HG03025 (cell line): ENCODE results near the gene SLC25A22.

Experiments used
- ATAC-seq: cut with Tn5 transposase; IDR thresholded peaks from one replicate; pipeline ENCODE4 v1.9.1; 2021; ENCODE audit warnings: mild to moderate bottlenecking, moderate library complexity; ENCODE audit not compliant: unreplicated experiment, low FRiP score

SLC25A22 gene

DNA sequence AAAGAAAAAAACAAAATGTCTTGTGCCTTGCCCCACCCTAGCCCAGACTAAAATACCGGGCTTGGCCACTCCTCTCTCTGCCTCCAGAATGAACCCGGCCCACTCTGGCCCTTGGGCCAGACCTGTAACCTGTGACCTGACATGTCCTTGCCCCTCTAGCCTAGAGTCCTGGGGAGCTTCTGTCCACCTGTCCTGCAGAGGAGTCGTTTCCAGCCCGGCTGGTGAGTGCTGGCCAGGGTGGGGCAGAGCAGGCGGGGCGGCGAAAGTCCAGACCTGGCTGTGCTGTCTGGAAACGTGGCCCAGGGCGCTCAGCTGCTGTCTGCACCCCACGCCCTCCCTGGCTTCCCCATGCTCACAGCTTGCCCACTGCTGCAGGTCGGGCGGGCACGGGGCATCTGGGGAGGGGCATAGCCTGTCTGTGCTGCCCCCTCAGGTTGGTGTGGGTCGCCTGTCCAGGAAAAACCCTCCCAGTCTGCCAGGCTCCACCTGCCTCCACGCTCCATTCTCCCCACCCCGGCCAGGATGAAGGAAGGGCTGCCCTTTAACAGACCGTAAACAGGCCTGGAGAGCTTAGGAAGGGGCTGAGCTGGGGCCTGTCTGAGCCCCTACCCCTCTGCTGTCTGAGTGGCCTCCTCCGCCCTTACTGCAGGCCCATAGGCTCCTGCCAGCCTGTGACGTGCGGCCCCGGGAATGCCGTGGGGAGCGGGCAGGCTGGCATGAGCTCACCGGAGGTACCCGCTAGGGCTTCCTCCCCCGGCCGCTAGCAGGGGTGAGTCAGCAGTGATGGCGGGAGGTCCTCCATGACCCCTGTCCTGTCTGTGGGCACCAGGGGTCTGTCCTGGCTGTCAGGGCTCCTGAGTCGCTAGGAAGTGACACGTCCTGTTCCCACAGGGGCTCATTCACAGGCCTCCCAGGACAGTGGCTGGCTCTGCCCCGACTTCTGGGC, 36.6 kb upstream of the SLC25A22 start:
- no peak for ATAC-seq

DNA sequence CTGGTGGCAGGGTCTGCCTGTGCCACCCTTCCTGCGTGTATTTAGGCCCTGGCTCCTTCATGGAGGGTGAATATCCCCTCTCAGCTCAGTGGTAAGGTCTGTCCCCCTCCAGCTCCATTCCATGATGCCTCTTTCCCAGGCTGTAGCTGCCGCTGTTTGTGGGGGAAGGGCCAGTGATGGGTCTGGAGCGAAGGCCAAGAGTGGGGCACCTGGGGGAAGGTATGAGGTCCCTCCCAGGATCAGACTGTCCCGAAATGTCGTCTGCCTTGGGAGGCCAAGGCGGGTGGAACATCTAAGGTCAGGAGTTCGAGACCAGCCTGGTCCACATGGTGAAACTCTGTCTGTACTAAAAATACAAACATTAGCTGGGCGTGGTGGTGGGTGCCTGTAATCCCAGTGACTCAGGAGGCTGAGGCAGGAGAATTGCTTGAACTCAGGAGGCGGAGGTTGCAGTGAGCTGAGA, 35.8 kb upstream of the SLC25A22 start:
- ATAC-seq: no peak

DNA sequence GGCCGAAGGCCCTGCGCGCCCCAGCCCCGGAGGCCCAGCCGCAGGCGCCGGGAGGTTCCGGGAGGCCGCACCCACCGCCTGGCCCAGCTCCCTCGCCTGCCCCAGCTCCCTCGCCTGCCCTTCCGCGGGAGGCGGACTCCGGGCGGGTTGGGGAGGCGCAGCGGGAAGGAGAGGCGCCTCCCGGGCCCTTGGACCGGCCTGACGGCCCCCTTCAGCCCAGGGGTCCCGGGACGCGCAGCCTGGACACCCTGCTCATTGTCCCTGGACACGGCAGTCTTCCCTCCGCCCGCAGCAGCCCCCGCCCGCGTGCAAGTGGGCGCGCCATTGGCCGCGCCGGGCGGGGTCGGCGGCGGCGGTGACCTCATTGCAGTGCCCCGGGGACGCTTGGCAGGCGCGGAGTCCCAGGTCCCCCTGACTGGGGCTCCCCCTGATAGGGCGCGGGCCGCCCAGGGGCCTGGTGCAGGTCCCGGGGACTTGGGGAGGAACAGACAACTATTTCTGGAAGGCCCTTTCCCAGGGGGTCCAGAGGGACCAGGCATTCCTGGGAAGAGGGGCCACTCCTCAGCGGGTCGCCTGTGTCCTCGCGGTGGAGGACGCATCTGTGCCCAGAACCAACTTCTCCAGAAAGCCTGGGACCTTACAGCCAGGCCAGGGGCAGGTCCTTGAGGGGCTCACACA, 35.2 kb upstream of the SLC25A22 start:
- ATAC-seq: no peak

DNA sequence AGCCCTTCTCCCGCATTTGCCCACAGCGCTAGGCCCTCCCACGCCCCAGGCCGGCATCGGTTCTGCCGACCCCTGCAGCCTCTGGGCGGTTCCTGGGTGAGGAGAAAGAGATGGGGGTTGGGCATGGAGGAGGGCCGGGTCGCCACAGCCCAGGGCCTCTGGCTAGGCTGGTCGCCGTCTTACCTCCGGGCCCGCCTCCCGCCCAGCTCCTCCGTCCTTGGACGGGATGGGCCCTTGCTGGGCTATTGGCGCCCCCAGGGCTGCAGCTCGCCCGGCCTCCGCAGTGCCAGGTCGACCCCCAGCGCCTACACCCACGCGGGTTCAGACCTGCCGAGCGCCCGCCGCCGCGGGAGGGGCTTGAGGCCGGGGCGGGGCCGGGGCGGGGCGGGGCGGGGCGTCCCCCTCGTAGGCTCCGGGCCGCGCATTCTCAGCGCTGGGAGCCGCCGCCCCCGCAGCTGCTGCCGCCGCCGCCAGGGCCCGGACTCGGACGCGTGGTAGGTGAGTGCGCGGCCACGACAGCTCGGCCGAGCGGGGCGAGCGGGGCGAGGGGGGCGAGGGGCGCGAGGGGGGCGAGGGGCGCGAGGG, 34.5 kb upstream of the SLC25A22 start, which contains the start of gene CD151:
TSS of gene CD151 (plus strand) at position 424 of the 585 bp plus-strand sequence. CDS start 3,118 bp downstream, outside the sequence.
- ATAC-seq: no peak

DNA sequence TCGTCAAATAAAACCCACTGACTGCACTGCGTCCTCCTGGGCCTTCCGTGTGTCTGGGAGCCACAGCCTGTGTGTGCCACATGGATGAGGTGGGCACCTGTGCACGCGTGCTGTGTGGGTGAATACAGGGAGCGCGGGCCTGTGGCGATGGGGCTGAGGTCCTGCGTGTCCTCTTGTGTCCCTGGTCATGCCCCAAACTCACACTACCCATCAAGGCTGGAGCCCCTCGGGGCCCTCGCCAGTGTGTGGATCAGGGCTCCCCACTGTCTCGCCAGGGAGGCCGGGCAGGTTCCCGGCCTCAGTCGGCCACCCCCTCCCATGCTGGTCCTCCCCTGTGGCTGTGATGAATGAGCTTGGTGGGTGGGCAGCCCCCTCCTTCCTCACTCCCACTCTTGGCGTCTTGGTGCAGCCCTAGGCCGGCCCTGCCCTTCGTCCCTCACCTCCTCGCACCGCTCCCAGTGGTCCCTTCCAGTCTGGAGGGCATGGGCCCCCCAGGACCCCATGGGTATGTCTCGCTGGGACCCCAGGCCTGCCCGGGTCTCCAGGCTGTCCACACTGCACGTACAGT, 34.0 kb upstream of the SLC25A22 start:
- ATAC-seq: no peak

DNA sequence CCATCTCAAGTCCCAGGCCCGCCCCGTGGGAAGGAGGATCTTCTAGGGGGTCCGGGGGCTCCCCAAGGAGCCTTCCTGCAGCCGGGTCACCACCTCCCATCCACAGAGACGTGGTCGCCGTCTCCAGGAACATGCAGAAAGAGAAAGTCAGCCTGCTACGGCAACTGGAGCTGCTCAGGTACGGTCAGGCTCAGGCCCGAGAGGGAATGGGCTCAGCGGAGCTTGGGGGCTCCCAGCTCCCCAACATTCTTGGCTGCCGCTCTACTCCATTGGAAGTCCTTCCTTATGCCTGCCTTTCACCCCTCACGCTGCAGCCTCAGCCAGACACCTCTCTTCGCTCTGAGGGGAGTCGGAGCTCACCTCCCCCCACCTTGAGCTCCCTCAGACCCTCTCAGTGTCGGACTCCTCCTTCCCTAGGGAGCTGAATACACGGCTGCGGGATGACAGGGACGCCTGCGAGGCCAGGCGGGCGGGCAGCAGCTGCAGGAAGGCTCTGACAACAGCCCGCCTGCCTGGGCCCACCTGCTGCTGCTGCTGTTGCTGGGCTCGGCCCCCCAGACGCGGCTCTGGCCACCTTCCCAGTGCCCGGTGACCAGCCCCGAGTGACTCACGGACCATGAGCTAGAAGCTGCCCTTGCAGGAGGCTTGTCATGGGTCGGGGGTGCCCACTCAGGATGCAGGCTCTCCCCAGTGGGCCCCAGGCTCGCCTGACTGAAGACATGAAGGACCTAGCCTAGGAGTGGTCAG, 33.2 kb upstream of the SLC25A22 start:
- ATAC-seq: no peak

DNA sequence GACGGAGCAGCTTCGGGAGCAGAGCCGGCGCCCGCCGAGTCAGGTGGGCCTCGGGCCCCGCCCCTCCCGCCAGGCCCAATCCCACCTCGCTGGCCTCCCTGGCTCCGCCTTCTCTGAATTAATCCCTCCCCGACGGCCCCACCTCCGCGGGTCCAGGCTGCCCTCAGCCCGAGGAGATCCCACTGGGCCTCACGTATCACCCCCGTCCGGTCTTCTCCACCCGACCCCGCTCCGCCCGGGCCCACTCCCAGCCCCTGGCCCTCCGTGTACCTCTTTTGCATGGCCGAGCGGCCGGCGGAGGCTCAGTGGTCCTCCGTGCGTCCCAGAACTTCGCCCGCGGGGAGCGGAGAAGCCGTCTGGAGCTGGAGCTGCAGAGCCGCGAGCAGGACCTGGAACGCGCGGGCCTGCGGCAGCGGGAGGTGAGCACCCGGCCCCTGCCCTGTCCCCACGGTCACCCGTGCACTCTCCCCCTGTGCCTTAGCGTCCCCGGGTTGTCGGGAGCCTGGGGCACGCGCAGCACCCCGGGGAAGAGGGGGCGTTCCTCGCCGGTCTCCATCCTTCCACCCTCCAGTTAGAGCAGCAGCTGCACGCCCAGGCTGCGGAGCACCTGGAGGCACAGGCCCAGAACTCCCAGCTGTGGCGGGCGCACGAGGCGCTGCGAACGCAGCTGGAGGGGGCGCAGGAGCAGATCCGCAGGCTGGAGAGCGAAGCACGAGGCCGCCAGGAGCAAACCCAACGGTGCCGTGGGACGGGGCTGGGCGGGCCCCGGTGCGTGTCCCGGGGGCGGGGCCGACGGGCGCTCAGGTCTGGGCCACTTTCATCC, 32.4 kb upstream of the SLC25A22 start:
- no peak for ATAC-seq

DNA sequence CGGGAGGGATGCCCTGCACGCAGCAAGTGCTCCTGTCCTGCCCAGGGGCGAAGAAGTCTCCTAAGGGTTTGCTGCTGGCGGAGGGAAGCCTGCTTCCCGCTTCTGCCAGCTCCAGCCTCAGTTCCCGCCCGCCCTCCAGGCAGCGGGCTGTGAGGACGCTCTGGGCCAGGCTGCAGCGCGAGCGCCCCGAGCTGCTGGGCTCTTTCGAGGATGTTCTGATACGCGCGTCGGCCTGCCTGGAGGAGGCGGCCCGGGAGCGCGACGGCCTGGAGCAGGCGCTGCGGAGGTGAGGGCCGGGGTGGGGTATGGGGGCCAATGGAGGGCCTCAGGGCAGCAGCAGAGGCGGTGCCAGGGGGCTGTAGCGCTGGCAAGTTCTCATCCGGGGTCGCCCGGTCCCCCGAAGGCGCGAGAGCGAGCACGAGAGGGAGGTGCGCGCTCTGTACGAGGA, 31.8 kb upstream of the SLC25A22 start:
- ATAC-seq: no peak

DNA sequence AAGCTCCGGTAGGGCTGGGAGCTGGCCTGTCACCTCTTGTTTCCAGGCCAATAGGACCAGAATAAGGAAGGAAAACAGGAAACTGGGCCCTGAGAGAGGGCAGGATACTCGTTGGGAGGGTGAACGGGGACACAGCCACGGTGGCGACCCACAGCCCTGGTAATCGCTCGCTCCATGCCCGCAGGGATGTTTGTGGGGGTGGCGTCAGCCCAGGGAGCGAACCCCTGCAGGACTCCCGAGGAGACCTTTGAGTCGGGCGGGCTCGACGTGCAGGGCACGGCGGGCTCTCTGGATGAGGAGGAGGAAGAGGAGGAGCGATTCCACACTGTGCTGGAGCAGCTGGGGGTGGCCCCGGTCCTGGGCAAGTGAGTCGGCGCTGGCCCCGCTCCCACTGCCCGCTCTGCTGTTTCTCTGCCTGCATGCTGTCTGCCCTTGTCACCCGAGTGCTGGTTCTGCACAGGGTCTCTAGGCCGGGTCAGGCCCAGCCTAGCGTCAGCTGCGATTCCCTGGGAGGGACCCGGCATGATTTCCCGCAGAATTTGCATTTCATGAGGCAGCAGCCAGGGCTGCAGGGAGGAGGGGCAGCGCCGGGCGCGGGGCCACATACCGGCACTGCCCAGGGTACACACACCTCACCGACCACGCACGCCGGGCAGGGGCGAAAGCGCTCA, 31.2 kb upstream of the SLC25A22 start:
- no peak for ATAC-seq

DNA sequence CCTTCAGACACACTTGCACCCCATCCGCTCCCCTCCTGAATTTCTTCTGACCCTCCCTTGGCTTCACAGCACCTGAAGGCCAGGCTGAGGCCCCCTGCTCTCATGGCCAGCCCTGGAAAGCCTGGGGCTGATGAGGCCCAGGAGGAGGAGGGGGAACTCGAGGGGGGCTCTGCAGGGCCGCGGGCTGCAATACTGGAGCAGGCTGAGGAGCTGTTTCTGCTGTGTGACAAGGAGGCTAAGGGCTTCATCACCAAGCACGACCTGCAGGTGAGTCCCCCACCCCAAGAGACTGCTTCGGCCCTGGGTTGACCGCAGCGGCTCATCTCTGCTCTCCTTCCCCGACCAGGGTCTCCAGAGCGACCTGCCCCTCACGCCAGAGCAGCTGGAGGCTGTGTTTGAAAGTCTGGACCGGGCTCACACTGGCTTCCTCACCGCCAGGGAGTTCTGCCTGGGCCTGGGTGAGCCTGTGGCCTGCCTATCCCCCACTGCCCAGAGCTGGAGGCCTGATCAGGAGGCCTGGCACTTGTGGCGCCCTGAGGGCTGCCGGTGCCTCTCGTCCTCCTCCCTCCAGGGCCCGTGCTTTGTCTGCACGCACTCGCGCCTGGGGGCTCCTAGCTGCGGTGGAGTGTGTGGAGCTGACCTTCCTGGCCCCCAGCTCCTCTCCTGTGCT, 30.6 kb upstream of the SLC25A22 start:
- no peak for ATAC-seq

DNA sequence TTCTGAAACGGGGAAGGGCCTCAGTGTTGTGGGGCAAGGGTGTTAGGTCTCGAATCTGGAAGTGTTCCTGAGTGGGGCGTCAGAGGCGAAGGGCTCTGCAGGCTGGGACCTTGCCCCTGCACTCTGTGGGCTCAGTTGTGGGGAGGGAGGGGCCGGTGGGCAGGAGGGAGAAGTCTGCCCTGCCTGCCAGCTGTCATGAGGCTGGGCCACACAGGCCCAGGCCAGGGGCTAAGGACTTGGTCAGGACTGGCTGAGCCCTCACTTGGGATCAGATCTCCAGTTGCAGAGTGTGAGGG, 29.8 kb upstream of the SLC25A22 start, which contains the start of gene CRACR2B:
TSS of gene CRACR2B (plus strand) at position 23 of the 296 bp plus-strand sequence. CDS start 689 bp downstream, outside the sequence.
- ATAC-seq: no peak

DNA sequence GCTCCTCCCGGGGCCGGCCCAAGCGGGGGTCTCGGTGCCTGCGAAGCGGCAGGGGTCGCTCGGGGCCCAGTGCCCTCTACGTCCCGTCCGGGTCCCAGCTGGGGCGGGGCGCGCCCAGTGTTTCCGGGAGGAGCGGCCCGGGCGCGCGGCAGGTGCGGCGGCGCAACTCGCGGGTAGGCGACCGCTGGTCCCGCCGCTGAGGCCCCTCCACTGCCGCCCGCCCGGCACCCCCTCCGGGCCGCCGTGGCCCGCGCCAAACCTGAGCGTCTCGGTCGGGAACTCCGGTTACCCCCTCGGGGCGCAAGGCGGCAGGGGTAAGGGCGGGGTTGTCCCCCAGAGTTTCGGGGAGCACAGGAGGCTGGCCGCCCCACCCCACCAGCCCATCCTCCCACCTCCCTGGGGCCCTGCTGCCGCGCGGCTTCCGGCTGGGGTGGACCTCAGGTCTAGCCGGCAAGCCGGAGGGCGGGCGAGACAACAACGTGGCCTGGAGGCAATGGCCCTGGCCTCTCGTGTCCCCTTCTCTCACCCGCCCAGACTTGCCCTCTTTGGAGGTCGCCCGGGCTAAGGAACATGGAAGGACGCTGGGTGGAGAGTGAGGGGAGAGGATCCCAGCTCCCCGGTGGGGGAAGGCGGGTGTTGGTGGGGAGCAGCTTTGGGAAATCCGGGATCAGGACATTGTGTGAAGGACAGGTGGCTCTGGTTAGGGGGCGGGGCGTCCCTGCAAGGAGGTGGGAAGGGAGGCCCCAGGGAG, 29.2 kb upstream of the SLC25A22 start:
- peak; percentile 27 for ATAC-seq

DNA sequence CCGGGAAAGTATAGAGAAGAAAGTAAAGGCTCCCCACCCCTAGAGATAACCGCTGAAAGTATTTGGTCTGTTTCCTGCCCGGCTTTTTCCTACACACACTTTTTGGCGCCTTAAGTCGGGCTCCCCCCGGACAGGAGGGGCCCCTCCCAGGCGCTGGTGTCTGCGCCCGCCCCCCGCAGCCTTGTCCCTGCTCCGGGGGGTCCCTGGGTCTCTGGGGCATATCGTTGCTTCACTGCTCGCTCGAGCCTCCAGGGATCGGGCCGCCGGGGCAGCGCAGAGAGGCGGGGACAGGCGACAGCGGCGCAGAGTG, 28.7 kb upstream of the SLC25A22 start:
- ATAC-seq: no peak

DNA sequence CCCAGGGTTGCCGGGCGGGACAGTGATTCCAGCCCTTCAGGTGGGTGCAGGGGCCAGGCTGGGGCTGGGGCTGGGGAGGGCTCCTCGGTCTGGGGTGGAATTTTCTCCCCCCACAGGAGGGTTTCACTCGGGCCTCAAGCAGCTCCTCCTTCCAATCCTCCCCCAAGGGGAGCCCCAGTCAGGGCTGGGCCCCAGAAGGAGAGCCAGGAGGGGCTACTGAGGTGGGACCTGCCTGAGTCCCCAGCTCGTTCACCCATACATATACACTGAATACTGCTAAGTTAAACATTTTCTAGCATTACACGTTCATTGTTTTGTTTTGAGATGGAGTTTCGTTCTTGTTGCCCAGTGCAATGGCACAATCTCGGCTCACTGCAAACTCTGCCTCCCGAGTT, 28.1 kb upstream of the SLC25A22 start:
- no peak for ATAC-seq

DNA sequence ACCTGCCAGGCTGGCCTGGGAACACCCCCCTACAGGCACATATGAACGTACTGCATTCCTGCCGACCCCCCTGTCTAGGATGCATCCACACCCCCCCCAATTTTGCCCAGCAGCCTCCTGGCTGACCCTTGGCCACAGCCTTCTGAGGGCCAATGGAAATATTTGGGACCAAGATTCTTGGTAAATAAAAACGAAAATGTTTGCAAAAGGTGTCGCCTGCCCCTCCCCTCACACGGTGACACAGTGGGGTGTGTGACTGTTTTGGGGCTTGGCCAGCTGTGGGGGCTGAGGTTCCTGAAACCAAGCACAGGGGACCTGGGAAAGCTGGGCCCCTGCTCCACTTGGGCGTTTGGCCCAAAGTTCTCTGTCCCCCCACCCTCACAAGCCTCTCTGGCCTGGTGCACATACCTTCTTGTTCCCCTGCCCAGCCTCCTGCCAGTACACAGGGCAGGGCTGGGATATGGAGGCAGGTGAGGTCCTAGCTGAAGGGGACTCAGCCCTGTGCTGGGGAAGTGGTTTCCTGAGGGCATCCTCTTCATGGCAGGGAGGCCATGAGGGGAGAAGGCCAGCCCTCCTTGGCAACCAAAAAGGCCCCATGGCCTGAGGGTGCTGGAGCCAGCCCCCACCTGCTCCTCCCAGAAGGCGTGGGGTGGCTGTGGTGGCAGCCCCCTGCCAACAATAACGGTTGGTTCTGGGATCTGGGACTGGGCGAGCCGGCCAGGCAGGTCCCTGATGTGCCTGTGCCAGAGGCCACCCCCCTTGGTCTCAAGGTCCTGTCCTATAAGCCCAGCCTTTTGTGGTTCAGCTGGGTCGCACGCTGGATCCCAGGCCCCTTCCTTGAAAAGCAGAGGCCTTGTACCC, 27.5 kb upstream of the SLC25A22 start:
- no peak for ATAC-seq

DNA sequence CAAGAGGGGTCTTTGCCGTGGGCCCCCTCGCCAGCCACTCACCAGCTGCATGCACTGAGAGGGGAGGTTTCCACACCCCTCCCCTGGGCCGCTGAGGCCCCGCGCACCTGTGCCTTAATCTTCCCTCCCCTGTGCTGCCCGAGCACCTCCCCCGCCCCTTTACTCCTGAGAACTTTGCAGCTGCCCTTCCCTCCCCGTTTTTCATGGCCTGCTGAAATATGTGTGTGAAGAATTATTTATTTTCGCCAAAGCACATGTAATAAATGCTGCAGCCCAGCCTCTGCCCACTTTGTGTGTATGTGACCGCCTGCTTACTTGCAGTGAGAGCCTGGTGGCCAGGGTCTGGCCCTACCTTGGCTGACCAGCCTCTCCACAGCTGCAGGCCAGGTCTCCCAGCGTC, 26.9 kb upstream of the SLC25A22 start:
- no peak for ATAC-seq
